Activated CD4-positive, CD25-positive, alpha-beta regulatory T cell treated with anti-CD3 and anti-CD28 coated beads, Interleukin-2, amount 50 U/mL, for 72 hours (primary cell): ENCODE measurements around the gene KRT17.
"Not testable (repeated sequence)": the region's sequence is repeated elsewhere in the genome, so short reads cannot be mapped to it uniquely, and the experiment has no call there.

Source experiments
- DNase-seq: peaks from one replicate; pipeline ENCODE4 v3.0.0; 2021

KRT17 gene

GRCh38 chr17:41653892-41654677 lies 29.7 kb upstream of the KRT17 start:
- no peak for DNase-seq

DNA sequence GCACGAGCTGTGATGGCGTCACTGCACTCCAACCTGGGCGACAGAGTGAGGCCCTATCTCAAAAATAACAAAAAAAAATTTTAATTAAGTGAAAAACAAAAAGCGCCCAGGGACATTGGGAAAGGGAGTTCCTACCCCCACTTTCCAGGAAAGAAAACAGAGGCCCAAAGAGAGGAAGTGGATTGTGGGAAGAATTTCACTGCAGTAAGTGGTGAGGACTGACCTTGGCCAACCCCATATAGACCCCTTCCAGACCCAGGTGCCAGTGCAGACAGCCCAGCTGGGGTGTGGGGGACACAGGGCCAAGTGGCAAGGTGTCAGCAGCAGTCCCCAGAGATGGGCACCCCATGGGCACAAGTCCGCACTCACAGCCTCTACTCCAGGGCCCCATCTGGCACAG lies 29.0 kb upstream of the KRT17 start:
- DNase-seq, result no peak

GRCh38 chr17:41652461-41652970 lies 28.1 kb upstream of the KRT17 start:
- DNase-seq, result no peak

GRCh38 chr17:41651625-41652460 lies 27.5 kb upstream of the KRT17 start:
- no peak for DNase-seq

GRCh38 chr17:41650794-41651624 lies 26.6 kb upstream of the KRT17 start:
- DNase-seq, result no peak

GRCh38 chr17:41649923-41650519 lies 25.6 kb upstream of the KRT17 start:
- DNase-seq, result no peak

- peak; percentile 91 for DNase-seq
Observed at GRCh38 chr17:41648411-41649195, 24.2 kb upstream of the KRT17 start.

DNA sequence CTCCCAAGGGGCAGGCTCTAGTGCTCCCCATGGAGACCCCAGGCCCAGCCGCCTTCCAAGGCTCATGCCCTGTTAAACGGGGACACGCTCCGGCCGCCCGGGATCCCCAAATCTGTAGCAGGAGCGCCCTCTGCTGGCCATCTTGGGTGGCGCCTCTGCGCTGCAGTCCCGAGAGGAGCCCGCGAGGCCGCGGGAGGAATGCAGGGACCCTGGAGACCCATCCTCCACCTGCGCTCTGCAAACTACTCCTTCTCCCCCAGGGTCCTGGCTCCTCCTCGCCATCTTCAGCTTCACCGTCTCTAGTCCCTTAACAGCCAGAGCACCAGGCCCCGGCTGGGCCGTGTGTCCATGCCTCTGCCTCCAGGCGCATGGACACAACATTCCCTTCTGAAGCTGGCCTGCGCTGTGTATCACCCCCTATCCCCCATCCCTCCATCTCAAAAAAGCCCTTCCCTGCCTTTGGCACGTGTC lies 23.6 kb upstream of the KRT17 start:
- peak; percentile 96 for DNase-seq

GRCh38 chr17:41647038-41647813 lies 22.9 kb upstream of the KRT17 start:
- no peak for DNase-seq

DNA sequence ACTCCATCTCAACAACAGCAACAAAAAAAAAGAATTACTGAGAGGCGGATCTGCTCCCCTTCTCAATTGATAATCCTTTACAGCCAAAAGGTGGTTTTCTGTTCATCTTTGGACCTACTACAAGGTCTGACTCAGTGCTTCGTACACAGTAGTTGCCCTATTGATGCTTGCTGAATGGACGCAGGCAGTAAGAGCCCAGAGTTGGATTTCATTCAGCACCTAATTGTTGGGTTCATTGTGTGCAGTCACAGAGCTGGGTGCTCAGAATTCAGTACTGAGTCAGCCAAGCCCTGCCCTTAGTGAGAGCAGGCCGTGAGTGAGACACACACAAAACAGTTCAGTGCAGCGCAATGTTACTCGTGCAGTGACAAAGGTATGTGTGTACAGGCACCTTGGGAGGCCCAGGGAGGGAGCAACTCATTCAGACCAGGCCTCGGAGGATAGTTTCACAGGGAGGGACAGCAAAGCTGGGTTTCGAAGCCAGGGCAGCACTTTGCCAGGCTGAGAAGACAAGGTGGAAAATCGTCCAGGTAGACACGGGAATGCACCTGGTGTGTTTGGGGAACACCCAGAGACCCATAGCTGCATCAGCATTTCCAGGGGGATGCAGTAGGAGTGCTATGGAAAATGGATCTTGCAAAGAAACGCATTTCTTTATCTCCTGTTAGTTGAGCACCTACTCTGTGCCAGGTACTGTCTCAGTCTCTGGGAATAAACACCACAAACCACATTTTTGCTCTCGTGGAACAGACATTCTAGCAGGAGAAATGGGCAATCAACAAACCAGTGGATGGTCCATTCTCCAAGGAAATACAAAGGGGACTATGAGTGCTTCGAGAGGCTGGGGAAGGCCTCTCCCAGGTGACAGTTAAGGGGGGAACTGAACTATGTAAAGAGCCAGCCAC lies 18.1 kb upstream of the KRT17 start:
- no peak for DNase-seq

DNA sequence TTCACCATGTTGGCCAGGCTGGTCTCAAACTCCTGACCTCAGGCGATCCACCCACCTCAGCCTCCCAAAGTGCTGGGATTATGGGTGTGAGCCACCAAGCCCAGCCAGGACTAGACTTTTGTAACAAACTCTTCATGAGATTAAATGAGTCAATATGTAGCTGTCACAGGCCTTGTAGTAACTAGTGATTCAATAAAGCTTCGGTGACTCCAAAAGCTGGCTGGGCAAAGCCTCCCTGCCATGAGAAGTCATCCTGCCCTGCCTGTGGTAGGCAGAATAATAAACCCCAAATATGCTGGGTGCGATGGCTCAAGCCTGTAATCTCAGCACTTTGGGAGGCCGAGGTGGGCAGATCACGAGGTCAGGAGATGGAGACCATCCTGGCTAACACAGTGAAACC lies 16.2 kb upstream of the KRT17 start:
- not testable (repeated sequence) for DNase-seq

DNA sequence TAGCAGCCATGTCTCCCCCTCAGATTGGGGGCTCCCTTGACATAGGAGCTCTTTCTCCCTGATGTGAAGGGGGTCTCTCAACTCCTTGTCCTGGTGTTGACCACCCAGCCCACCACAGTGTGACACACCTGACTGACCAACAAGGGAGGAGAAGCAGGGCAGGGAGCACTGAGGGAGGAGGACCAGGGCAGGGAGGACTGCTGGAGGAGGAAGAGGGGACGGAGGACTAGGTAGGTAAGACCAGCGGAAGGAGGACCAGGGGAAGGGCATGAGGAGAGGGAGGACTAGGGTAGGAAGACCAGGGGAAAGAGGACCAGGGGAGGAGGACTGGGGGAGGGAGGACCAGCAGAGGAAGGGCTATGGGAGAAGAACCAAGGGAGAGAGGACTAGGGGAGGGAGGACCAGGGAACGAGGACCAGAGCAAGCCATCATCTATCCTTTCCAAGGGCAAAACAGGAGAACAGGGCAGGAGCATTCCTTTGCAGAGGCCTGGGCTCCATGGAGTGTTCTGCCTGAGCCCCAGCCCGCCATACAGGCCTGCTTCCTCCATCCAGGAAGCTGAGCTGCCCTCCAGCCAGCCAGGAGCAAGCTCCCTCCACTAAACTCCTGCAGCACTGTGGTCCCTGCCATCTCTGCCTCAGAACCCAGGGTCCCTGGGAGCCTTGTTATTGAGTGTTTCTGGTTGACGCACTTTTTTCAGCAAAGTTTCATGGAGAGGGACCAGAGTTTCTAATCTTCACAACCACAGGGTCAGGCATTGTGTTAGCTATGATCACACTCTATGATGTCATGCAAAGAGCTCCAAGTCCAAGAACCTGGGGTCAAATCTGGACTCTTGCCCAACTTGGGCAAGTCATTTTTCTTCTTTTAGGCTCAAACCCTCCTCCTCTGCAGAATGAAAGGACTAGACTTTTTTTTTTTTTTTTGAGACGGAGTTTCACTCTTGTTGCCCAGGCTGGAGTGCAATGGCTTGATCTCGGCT lies 15.4 kb upstream of the KRT17 start:
- DNase-seq, result no peak

GRCh38 chr17:41638941-41639340 lies 14.6 kb upstream of the KRT17 start:
- DNase-seq, result no peak

DNA sequence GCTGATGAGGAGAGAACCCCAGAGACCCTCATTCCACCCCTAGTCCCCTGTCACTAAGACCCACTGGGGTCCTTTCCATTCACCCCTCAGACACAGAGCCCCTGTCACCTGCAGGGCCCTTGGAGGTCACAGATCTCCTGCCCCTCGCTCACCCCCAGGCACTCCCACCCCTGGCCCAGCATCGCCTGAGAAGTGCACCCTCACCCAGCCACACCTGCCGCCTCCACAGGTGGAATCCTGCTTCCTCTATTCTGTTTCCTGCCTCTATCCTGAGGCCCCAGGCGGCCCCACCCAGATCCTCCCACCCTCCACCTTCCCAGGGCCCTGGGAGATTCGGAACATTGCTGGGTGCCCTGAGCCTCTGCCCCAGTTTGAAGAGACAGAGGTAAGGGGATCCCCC lies 13.8 kb upstream of the KRT17 start:
- DNase-seq, result no peak

DNA sequence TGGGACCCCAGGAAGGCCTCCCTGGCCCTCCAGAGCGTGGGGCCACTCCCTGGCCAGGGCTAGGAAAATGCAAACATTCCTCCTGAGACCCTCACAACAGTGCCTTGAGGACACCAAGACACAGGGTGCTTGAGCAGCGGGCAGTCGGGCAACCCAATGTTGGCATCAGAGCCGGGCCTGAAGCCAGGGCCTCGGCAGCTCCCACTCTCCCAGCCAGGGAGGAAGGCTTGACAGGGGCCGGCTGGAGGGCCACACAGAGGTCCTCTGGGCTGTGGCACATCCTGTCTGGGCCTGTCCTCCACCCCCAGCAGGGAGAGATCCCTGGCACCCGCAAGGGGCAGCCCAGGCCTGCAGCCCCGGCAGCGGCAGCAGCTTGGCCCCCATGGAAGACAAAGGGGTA lies 12.3 kb upstream of the KRT17 start:
- DNase-seq, result no peak

DNA sequence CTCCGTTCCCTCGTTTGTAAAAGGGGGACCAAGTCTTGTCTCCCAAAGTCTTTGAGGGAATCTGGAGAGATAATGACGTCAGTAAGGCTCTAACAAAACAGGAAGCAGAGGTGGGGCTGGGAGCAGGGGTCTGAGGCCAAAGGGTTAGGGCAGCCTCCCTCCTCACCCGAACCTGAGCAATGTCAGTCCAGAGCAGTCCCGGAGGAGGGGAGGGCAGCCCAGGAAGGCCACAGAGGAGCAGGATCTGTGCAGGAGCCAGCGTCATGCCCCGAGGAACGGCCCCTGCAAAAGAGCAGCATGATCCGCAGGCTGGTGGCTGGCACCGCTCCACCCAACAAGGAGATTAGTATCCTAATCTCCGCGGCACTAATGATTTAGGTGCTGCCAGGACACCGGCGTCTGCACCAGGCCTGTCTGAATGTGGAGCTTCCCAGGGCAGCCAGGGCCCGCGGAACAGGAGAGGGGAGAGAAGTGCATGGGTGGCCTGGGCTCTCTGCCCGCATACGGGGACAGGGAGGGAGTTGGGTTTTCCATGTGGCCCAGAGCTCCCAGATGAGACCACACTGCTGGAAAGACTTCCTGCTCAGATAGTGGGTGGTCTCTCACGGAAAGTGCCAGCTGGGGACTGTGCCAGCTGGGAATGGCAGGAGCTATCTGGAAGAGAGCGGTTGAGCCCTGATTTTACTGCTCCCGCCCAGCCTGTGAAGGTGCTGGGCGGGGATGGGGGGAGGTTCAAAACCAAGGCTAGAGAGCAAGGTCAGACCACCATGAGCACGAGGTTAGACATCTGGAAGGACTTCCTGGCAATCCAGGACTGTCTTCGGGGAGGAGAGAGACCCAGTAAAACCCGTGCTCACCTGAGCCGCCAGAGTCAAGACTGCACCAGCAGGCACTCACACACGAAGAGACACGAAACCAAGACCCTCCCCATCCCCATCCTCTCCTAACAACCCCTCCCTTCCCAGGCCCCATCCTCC lies 11.0 kb upstream of the KRT17 start:
- no peak for DNase-seq

GRCh38 chr17:41634639-41635038 lies 10.3 kb upstream of the KRT17 start:
- no peak for DNase-seq
